Activated T-helper 1 cell treated with anti-CD3 and anti-CD28 coated beads, Interleukin-12 subunit alpha, Interleukin-12 subunit beta, Interleukin-2, Interleukin-4 antibody, amounts not matched to agents 30 ng/mL and 10 ng/mL and 1 ng/mL, durations not matched to agents 14 hours and 24 hours and 36 hours (primary cell): ENCODE results near the gene STAP2. TPM values are rescaled to one million over a fixed set of nuclear protein-coding genes. Genes with fewer than 3 reads are reported as not detected.
A peak's percentile ranks its signal among the peaks of the same experiment; 100 is the strongest.

Experiments
- DNase-seq: peaks from one replicate; pipeline ENCODE4 v3.0.0; 2021; ENCODE audit warnings: low spot score
- H3K27ac Mint-ChIP-seq: one replicate; pipeline ENCODE4 v1.8.0; 2021; ENCODE audit warnings: mild to moderate bottlenecking, mixed read lengths
- H3K27me3 Mint-ChIP-seq: one replicate; pipeline ENCODE4 v1.8.0; 2022; ENCODE audit warnings: mild to moderate bottlenecking, moderate library complexity, mixed read lengths; ENCODE audit not compliant: insufficient read depth
- H3K36me3 Mint-ChIP-seq: one replicate; pipeline ENCODE4 v1.8.0; 2021; ENCODE audit warnings: low read depth, mixed read lengths
- H3K4me1 Mint-ChIP-seq: one replicate; pipeline ENCODE4 v1.8.0; 2021; ENCODE audit warnings: low read depth, mixed read lengths
- H3K4me3 Mint-ChIP-seq: one replicate; pipeline ENCODE4 v1.8.0; 2021; ENCODE audit warnings: mild to moderate bottlenecking, moderate library complexity, mixed read lengths
- H3K9me3 Mint-ChIP-seq: one replicate; pipeline ENCODE4 v1.8.0; 2021; ENCODE audit warnings: mixed read lengths
- intact Hi-C: fragments of 100-400 bp; cut with micrococcal nuclease; formaldehyde crosslinking; loops from one replicate; pipeline ENCODE4 v1.15.1; 2024
- total RNA-seq: library from RNA; stranded (reverse); gene quantifications from 2 replicates; pipeline ENCODE4 v1.2.3, GENCODE V29; 2022

Gene STAP2
- total RNA-seq, 1 donor from 2014 or later, result 15.0 TPM

GRCh38 chr19:4326215-4326836 lies 12.3 kb downstream of the STAP2 start:
- H3K9me3 Mint-ChIP-seq, result peaks cover 5% of the 10 kb centered on the region
- intact Hi-C loops, result no loop called here
- no peak overlapping the region for H3K27ac Mint-ChIP-seq
- peaks cover 15% of the 10 kb centered on the region for H3K4me1 Mint-ChIP-seq
- peaks cover 5% of the 10 kb centered on the region for H3K36me3 Mint-ChIP-seq
- peaks cover 9% of the 10 kb centered on the region for H3K27me3 Mint-ChIP-seq
- no peak for DNase-seq
- H3K4me3 Mint-ChIP-seq, result peak overlapping the region; percentile 63

GRCh38 chr19:4324228-4324627 lies 14.4 kb downstream of the STAP2 start:
- Mint-ChIP-seq H3K4me1 (peaks cover 15% of the 10 kb centered on the region), H3K4me3 (no peak overlapping the region), H3K36me3 (peaks cover 11% of the 10 kb centered on the region), H3K27me3 (peaks cover 9% of the 10 kb centered on the region), H3K9me3 (peaks cover 24% of the 10 kb centered on the region), H3K27ac (no peak overlapping the region)
- intact Hi-C loops, result no loop called here
- DNase-seq, result no peak

GRCh38 chr19:4323692-4324091 lies 14.9 kb downstream of the STAP2 start:
- H3K27ac Mint-ChIP-seq, result no peak overlapping the region
- DNase-seq, result no peak
- intact Hi-C loops, result no loop called here
- peaks cover 15% of the 10 kb centered on the region for H3K4me1 Mint-ChIP-seq
- H3K27me3 Mint-ChIP-seq, result peaks cover 9% of the 10 kb centered on the region
- no peak overlapping the region for H3K4me3 Mint-ChIP-seq
- peaks cover 13% of the 10 kb centered on the region for H3K36me3 Mint-ChIP-seq
- peaks cover 30% of the 10 kb centered on the region for H3K9me3 Mint-ChIP-seq

GRCh38 chr19:4322942-4323665 lies 15.5 kb downstream of the STAP2 start:
- Mint-ChIP-seq H3K4me1 (peaks cover 15% of the 10 kb centered on the region), H3K9me3 (peaks cover 35% of the 10 kb centered on the region), H3K27ac (no peak overlapping the region), H3K4me3 (no peak overlapping the region), H3K36me3 (peaks cover 18% of the 10 kb centered on the region), H3K27me3 (peaks cover 9% of the 10 kb centered on the region)
- no peak for DNase-seq
- intact Hi-C loops, result no loop called here

- no peaks in the 10 kb centered on the region for H3K4me1 Mint-ChIP-seq
- no peak for DNase-seq
- H3K27me3 Mint-ChIP-seq, result no peaks in the 10 kb centered on the region
- intact Hi-C loops, result no loop called here
- H3K4me3 Mint-ChIP-seq, result no peak overlapping the region
- H3K36me3 Mint-ChIP-seq, result peaks cover 20% of the 10 kb centered on the region
- H3K27ac Mint-ChIP-seq, result peak overlapping the region; percentile 16
- H3K9me3 Mint-ChIP-seq, result peaks cover 38% of the 10 kb centered on the region
Observed at GRCh38 chr19:4320419-4320818, 18.2 kb downstream of the STAP2 start.

- no peak for DNase-seq
- H3K36me3 Mint-ChIP-seq, result peaks cover 18% of the 10 kb centered on the region
- no peaks in the 10 kb centered on the region for H3K4me1 Mint-ChIP-seq
- intact Hi-C loops, result no loop called here
- H3K27ac Mint-ChIP-seq, result no peak overlapping the region
- H3K4me3 Mint-ChIP-seq, result no peak overlapping the region
- no peaks in the 10 kb centered on the region for H3K27me3 Mint-ChIP-seq
- peaks cover 38% of the 10 kb centered on the region for H3K9me3 Mint-ChIP-seq
Observed at GRCh38 chr19:4319067-4319718, 19.4 kb downstream of the STAP2 start.

- DNase-seq, result no peak
- Mint-ChIP-seq H3K27me3 (no peaks in the 10 kb centered on the region), H3K4me3 (no peak overlapping the region), H3K36me3 (peaks cover 16% of the 10 kb centered on the region), H3K27ac (no peak overlapping the region), H3K4me1 (no peaks in the 10 kb centered on the region), H3K9me3 (peaks cover 38% of the 10 kb centered on the region)
- intact Hi-C loops, result no loop called here
Observed at GRCh38 chr19:4318460-4318859, 20.2 kb downstream of the STAP2 start.

- H3K36me3 Mint-ChIP-seq, result peaks cover 16% of the 10 kb centered on the region
- no peaks in the 10 kb centered on the region for H3K27me3 Mint-ChIP-seq
- DNase-seq, result no peak
- H3K9me3 Mint-ChIP-seq, result peaks cover 38% of the 10 kb centered on the region
- intact Hi-C loops, result no loop called here
- H3K27ac Mint-ChIP-seq, result no peak overlapping the region
- H3K4me1 Mint-ChIP-seq, result no peaks in the 10 kb centered on the region
- no peak overlapping the region for H3K4me3 Mint-ChIP-seq
Observed at GRCh38 chr19:4316956-4317355, 21.7 kb downstream of the STAP2 start.

GRCh38 chr19:4313847-4314490 lies 24.7 kb downstream of the STAP2 start:
- H3K4me1 Mint-ChIP-seq, result no peaks in the 10 kb centered on the region
- H3K27me3 Mint-ChIP-seq, result no peaks in the 10 kb centered on the region
- intact Hi-C loops, result no loop called here
- H3K27ac Mint-ChIP-seq, result no peak overlapping the region
- H3K9me3 Mint-ChIP-seq, result peaks cover 11% of the 10 kb centered on the region
- no peak overlapping the region for H3K4me3 Mint-ChIP-seq
- DNase-seq, result no peak
- peaks cover 7% of the 10 kb centered on the region for H3K36me3 Mint-ChIP-seq

GRCh38 chr19:4310247-4311121 lies 28.1 kb downstream of the STAP2 start:
- H3K4me3 Mint-ChIP-seq, result no peak overlapping the region
- intact Hi-C loops, result no loop called here
- H3K9me3 Mint-ChIP-seq, result no peaks in the 10 kb centered on the region
- H3K4me1 Mint-ChIP-seq, result no peaks in the 10 kb centered on the region
- no peak overlapping the region for H3K27ac Mint-ChIP-seq
- peaks cover 2% of the 10 kb centered on the region for H3K36me3 Mint-ChIP-seq
- no peaks in the 10 kb centered on the region for H3K27me3 Mint-ChIP-seq
- no peak for DNase-seq

GRCh38 chr19:4305659-4306058 lies 33.0 kb downstream of the STAP2 start:
- intact Hi-C loops, result loop anchor here (2.0 kb wide), 1 partner anchor 59 kb away; the partner anchor contains the start of gene YJU2

GRCh38 chr19:4305257-4305612 lies 33.4 kb downstream of the STAP2 start:
- H3K4me3 Mint-ChIP-seq, result peak overlapping the region; percentile 81
- H3K27ac Mint-ChIP-seq, result no peak overlapping the region
- H3K27me3 Mint-ChIP-seq, result no peaks in the 10 kb centered on the region
- intact Hi-C loops, result loop anchor here (2.0 kb wide), 1 partner anchor 58 kb away; the partner anchor contains the start of gene YJU2
- H3K9me3 Mint-ChIP-seq, result no peaks in the 10 kb centered on the region
- H3K36me3 Mint-ChIP-seq, result peaks cover 2% of the 10 kb centered on the region
- DNase-seq, result no peak
- H3K4me1 Mint-ChIP-seq, result peaks cover 31% of the 10 kb centered on the region

More at GRCh38 chr19:4305659-4306058, 33.0 kb downstream of the STAP2 start:
- Mint-ChIP-seq H3K27me3 (no peaks in the 10 kb centered on the region), H3K27ac (no peak overlapping the region), H3K9me3 (no peaks in the 10 kb centered on the region), H3K4me1 (peaks cover 28% of the 10 kb centered on the region), H3K36me3 (peaks cover 2% of the 10 kb centered on the region), H3K4me3 (peak overlapping the region; percentile 81)
- no peak for DNase-seq
